HG03103 (cell line): ENCODE measurements around the gene CDC5L.

Experiments used
- ATAC-seq: cut with Tn5 transposase; IDR thresholded peaks from one replicate; pipeline ENCODE4 v1.9.1; 2021; ENCODE audit warnings: low read depth; ENCODE audit not compliant: unreplicated experiment

CDC5L gene

GRCh38 chr6:44373051-44373450 is 14.5 kb upstream of the CDC5L start:
- ATAC-seq: no peak

- no peak for ATAC-seq
Observed at GRCh38 chr6:44373787-44374186, 13.7 kb upstream of the CDC5L start.

GRCh38 chr6:44375071-44375470 is 12.4 kb upstream of the CDC5L start:
- ATAC-seq: no peak

- ATAC-seq: no peak
Observed at GRCh38 chr6:44377484-44377883, 10.0 kb upstream of the CDC5L start.

- ATAC-seq: no peak
Observed at GRCh38 chr6:44377971-44378370, 9.5 kb upstream of the CDC5L start.

GRCh38 chr6:44381739-44382138 is 5.8 kb upstream of the CDC5L start:
- no peak for ATAC-seq

GRCh38 chr6:44386364-44386928 is 1.1 kb upstream of the CDC5L start:
- no peak for ATAC-seq

GRCh38 chr6:44386929-44387345 is 569 bp upstream of the CDC5L start:
- ATAC-seq: no peak

GRCh38 chr6:44388135-44388487 is 605 bp downstream of the CDC5L start:
- ATAC-seq: no peak

- no peak for ATAC-seq
Observed at GRCh38 chr6:44388887-44389286, 1.4 kb downstream of the CDC5L start.

GRCh38 chr6:44390158-44390683 is 2.7 kb downstream of the CDC5L start:
- ATAC-seq: no peak

GRCh38 chr6:44395501-44395900 is 8.0 kb downstream of the CDC5L start:
- no peak for ATAC-seq

GRCh38 chr6:44396968-44397367 is 9.5 kb downstream of the CDC5L start:
- ATAC-seq: no peak

GRCh38 chr6:44397424-44398164 is 10.1 kb downstream of the CDC5L start:
- ATAC-seq: no peak

- no peak for ATAC-seq
Observed at GRCh38 chr6:44399991-44400390, 12.5 kb downstream of the CDC5L start.

- no peak for ATAC-seq
Observed at GRCh38 chr6:44400572-44400971, 13.1 kb downstream of the CDC5L start.

- ATAC-seq: no peak
Observed at GRCh38 chr6:44401138-44401537, 13.6 kb downstream of the CDC5L start.

GRCh38 chr6:44404022-44404714 is 16.7 kb downstream of the CDC5L start:
- ATAC-seq: no peak

GRCh38 chr6:44404715-44405099 is 17.2 kb downstream of the CDC5L start:
- no peak for ATAC-seq

- no peak for ATAC-seq
Observed at GRCh38 chr6:44407951-44408670, 20.6 kb downstream of the CDC5L start.

GRCh38 chr6:44409207-44409794 is 21.8 kb downstream of the CDC5L start:
- no peak for ATAC-seq
